HG03060 (cell line): ENCODE measurements around the gene DHRS12.

Experiments
- ATAC-seq: cut with Tn5 transposase; IDR thresholded peaks from one replicate; pipeline ENCODE4 v1.9.1; 2021; ENCODE audit warnings: low read depth, moderate number of reproducible peaks; ENCODE audit not compliant: unreplicated experiment

Gene DHRS12

GRCh38 chr13:51733374-51734298 is 70.3 kb downstream of the DHRS12 start:
- no peak for ATAC-seq

GRCh38 chr13:51731759-51732158 is 72.2 kb downstream of the DHRS12 start:
- no peak for ATAC-seq

GRCh38 chr13:51730927-51731326 is 73.0 kb downstream of the DHRS12 start:
- ATAC-seq: no peak

- ATAC-seq: no peak
These were observed 74.0 kb downstream of the DHRS12 start for GRCh38 chr13:51729866-51730553.

GRCh38 chr13:51728972-51729371 is 75.0 kb downstream of the DHRS12 start:
- ATAC-seq: no peak

GRCh38 chr13:51728275-51728673 is 75.7 kb downstream of the DHRS12 start:
- ATAC-seq: no peak

GRCh38 chr13:51727634-51728274 is 76.2 kb downstream of the DHRS12 start:
- no peak for ATAC-seq

- no peak for ATAC-seq
These were observed 77.3 kb downstream of the DHRS12 start for GRCh38 chr13:51726446-51727193.

- ATAC-seq: no peak
These were observed 79.2 kb downstream of the DHRS12 start for GRCh38 chr13:51724721-51725120.

- no peak for ATAC-seq
These were observed 80.4 kb downstream of the DHRS12 start for GRCh38 chr13:51723529-51723928.

- ATAC-seq: no peak
These were observed 82.5 kb downstream of the DHRS12 start for GRCh38 chr13:51721496-51721895.

- no peak for ATAC-seq
These were observed 84.6 kb downstream of the DHRS12 start for GRCh38 chr13:51719394-51719793.
